SK-N-SH treated with all-trans-retinoic acid at 6 μM for 48 hours (cell line): ENCODE measurements around the gene XRCC4.

Experiments used
- ATAC-seq: fragments of 200-7000 bp; cut with Tn5 transposase; 3 replicates; pipeline ENCODE4 v1.9.1; 2020; ENCODE audit warnings: mild to moderate bottlenecking, moderate library complexity
- BACH2 ChIP-seq: fragments of 250-450 bp; sonication (Bioruptor Pico); IDR thresholded peaks from 2 replicates; pipeline ENCODE4 v1.9.0; 2021; ENCODE audit warnings: mild to moderate bottlenecking, borderline replicate concordance
- CSDC2 ChIP-seq: fragments of 250-450 bp; sonication (Bioruptor Pico); IDR thresholded peaks from 2 replicates; pipeline ENCODE4 v1.5.0; 2020; ENCODE audit warnings: mild to moderate bottlenecking, moderate library complexity
- ESRRG ChIP-seq: fragments of 250-450 bp; sonication (Bioruptor Pico); IDR thresholded peaks from 2 replicates; pipeline ENCODE4 v1.6.1; 2021; ENCODE audit warnings: mild to moderate bottlenecking
- GLIS3 ChIP-seq: fragments of 250-450 bp; sonication (Bioruptor Pico); IDR thresholded peaks from 2 replicates; pipeline ENCODE4 v1.5.0; 2020; ENCODE audit warnings: mild to moderate bottlenecking, moderate library complexity
- ISL1 ChIP-seq: fragments of 250-450 bp; sonication (Bioruptor Pico); IDR thresholded peaks from 2 replicates; pipeline ENCODE4 v2.1.2; 2022; ENCODE audit warnings: mild to moderate bottlenecking, moderate library complexity
- OSR1 ChIP-seq: fragments of 250-450 bp; sonication (Bioruptor Pico); IDR thresholded peaks from 2 replicates; pipeline ENCODE4 v1.8.0; 2022; ENCODE audit warnings: moderate library complexity, mild to moderate bottlenecking, inconsistent platforms
- RARB ChIP-seq: fragments of 250-450 bp; sonication (Bioruptor Pico); IDR thresholded peaks from 2 replicates; pipeline ENCODE4 v1.8.0; 2021; ENCODE audit warnings: mild to moderate bottlenecking, moderate library complexity
- SNAI2 ChIP-seq: fragments of 250-450 bp; sonication (Bioruptor Pico); IDR thresholded peaks from 2 replicates; pipeline ENCODE4 v1.5.0; 2020; ENCODE audit warnings: mild to moderate bottlenecking, moderate library complexity
- TCF4 ChIP-seq: fragments of 250-450 bp; sonication (Bioruptor Pico); IDR thresholded peaks from 2 replicates; pipeline ENCODE4 v1.8.0; 2021; ENCODE audit warnings: mild to moderate bottlenecking, moderate library complexity, borderline replicate concordance
- TOX ChIP-seq: fragments of 250-450 bp; sonication (Bioruptor Pico); IDR thresholded peaks from 2 replicates; pipeline ENCODE4 v1.8.0; 2021; ENCODE audit warnings: mild to moderate bottlenecking, moderate library complexity, borderline replicate concordance
- ZFP3 ChIP-seq: fragments of 250-450 bp; sonication (Bioruptor Pico); IDR thresholded peaks from 2 replicates; pipeline ENCODE4 v1.5.0; 2020; ENCODE audit warnings: mild to moderate bottlenecking, moderate library complexity
- ZFP30 ChIP-seq: fragments of 450-650 bp; formaldehyde crosslinking; IDR thresholded peaks from 2 replicates; pipeline ENCODE4 v1.5.0; 2022; ENCODE audit warnings: mild to moderate bottlenecking, moderate library complexity
- ZNF565 ChIP-seq: fragments of 450-650 bp; formaldehyde crosslinking; conservative IDR thresholded peaks from 2 replicates; pipeline ENCODE4 v1.5.0; 2020; ENCODE audit warnings: low read depth, mild to moderate bottlenecking, moderate library complexity
- ZNF70 ChIP-seq: fragments of 450-650 bp; formaldehyde crosslinking; IDR thresholded peaks from 2 replicates; pipeline ENCODE4 v1.5.0; 2020; ENCODE audit warnings: mild to moderate bottlenecking, moderate library complexity
- ZNF8 ChIP-seq: fragments of 450-650 bp; formaldehyde crosslinking; IDR thresholded peaks from 2 replicates; pipeline ENCODE4 v1.5.0; 2020; ENCODE audit warnings: mild to moderate bottlenecking, moderate library complexity
- TF ChIP-seq, protein P1 (sequence below): fragments of 250-450 bp; sonication (Bioruptor Pico); IDR thresholded peaks from 2 replicates; pipeline ENCODE4 v1.5.1; 2021; ENCODE audit warnings: mild to moderate bottlenecking, moderate library complexity
- TF ChIP-seq, protein P2 (sequence below): fragments of 250-450 bp; sonication (Bioruptor Pico); IDR thresholded peaks from 2 replicates; pipeline ENCODE4 v1.5.1; 2020; ENCODE audit warnings: low read depth, mild to moderate bottlenecking, moderate library complexity
- TF ChIP-seq, protein P3 (sequence below): fragments of 250-450 bp; sonication (Bioruptor Pico); IDR thresholded peaks from 2 replicates; pipeline ENCODE4 v1.8.0; 2021; ENCODE audit warnings: low read depth, mild to moderate bottlenecking, moderate library complexity, borderline replicate concordance
- TF ChIP-seq, protein P4 (sequence below): fragments of 250-450 bp; sonication (Bioruptor Pico); IDR thresholded peaks from 2 replicates; pipeline ENCODE4 v1.5.0; 2020; ENCODE audit warnings: mild to moderate bottlenecking, moderate library complexity
- TF ChIP-seq, protein P5 (sequence below): fragments of 250-450 bp; sonication (Bioruptor Pico); IDR thresholded peaks from 2 replicates; pipeline ENCODE4 v1.8.0; 2020; ENCODE audit warnings: mild to moderate bottlenecking, moderate library complexity, borderline replicate concordance

Gene XRCC4

DNA sequence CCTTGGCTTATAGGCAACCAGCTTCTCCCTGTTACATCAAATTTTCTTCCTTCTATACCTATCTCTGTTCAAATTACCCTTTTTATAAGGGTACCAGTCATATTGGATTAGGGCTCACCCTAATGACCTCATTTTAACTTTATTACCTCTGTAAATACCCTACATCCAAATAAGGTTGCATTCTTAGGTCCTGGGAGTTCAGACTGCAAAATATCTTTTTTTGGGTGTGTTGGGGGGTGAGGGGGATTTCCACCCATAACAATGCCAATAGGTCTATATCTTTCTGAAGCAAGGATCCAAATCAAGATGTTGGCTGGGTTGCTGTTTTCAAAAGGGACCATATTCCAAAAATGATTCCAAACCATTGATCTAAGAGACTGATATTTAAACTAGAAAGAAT lies 141.7 kb downstream of the XRCC4 start:
- ATAC-seq = no peak

DNA sequence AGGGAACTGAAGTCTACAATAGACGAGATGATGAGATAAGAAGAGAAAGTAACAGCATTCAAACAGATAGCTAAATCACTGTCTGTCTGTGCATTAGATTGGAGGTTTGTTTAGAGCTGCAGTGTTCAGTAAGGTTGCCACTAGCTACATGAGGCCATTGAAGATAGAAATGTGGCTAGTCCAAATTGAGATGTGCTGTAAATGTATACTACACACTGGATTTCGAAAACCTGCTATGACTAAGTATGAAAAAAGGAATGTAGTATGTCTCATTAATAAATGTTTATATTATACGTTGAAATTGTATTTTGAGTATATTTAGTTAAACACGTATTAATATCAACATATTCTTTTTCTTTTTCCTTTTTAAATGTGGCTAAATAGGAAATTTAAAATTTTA lies 142.1 kb downstream of the XRCC4 start:
- TF ChIP-seq CSDC2 (no peak), SNAI2 (CRISPR knock-in tag) (no peak), GLIS3 (CRISPR knock-in tag) (no peak), BACH2 (CRISPR knock-in tag) (no peak), RARB (CRISPR knock-in tag) (no peak), ZFP30 (CRISPR knock-in tag) (no peak), ZNF8 (CRISPR knock-in tag) (no peak), ZNF70 (CRISPR knock-in tag) (no peak), ISL1 (CRISPR knock-in tag) (no peak), ZNF565 (no peak), ESRRG (no peak), ZFP3 (CRISPR knock-in tag) (no peak), TCF4 (no peak), OSR1 (CRISPR knock-in tag) (no peak), TOX (CRISPR knock-in tag) (no peak)
- TF ChIP-seq, protein P1, sequence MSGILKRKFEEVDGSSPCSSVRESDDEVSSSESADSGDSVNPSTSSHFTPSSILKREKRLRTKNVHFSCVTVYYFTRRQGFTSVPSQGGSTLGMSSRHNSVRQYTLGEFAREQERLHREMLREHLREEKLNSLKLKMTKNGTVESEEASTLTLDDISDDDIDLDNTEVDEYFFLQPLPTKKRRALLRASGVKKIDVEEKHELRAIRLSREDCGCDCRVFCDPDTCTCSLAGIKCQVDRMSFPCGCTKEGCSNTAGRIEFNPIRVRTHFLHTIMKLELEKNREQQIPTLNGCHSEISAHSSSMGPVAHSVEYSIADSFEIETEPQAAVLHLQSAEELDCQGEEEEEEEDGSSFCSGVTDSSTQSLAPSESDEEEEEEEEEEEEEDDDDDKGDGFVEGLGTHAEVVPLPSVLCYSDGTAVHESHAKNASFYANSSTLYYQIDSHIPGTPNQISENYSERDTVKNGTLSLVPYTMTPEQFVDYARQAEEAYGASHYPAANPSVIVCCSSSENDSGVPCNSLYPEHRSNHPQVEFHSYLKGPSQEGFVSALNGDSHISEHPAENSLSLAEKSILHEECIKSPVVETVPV = no peak
- TF ChIP-seq, protein P2, sequence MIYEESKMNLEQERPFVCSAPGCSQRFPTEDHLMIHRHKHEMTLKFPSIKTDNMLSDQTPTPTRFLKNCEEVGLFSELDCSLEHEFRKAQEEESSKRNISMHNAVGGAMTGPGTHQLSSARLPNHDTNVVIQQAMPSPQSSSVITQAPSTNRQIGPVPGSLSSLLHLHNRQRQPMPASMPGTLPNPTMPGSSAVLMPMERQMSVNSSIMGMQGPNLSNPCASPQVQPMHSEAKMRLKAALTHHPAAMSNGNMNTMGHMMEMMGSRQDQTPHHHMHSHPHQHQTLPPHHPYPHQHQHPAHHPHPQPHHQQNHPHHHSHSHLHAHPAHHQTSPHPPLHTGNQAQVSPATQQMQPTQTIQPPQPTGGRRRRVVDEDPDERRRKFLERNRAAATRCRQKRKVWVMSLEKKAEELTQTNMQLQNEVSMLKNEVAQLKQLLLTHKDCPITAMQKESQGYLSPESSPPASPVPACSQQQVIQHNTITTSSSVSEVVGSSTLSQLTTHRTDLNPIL (CRISPR knock-in tag) = no peak
- TF ChIP-seq, protein P3, sequence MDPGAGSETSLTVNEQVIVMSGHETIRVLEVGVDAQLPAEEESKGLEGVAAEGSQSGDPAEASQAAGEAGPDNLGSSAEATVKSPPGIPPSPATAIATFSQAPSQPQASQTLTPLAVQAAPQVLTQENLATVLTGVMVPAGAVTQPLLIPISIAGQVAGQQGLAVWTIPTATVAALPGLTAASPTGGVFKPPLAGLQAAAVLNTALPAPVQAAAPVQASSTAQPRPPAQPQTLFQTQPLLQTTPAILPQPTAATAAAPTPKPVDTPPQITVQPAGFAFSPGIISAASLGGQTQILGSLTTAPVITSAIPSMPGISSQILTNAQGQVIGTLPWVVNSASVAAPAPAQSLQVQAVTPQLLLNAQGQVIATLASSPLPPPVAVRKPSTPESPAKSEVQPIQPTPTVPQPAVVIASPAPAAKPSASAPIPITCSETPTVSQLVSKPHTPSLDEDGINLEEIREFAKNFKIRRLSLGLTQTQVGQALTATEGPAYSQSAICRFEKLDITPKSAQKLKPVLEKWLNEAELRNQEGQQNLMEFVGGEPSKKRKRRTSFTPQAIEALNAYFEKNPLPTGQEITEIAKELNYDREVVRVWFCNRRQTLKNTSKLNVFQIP = no peak
- TF ChIP-seq, protein P4, sequence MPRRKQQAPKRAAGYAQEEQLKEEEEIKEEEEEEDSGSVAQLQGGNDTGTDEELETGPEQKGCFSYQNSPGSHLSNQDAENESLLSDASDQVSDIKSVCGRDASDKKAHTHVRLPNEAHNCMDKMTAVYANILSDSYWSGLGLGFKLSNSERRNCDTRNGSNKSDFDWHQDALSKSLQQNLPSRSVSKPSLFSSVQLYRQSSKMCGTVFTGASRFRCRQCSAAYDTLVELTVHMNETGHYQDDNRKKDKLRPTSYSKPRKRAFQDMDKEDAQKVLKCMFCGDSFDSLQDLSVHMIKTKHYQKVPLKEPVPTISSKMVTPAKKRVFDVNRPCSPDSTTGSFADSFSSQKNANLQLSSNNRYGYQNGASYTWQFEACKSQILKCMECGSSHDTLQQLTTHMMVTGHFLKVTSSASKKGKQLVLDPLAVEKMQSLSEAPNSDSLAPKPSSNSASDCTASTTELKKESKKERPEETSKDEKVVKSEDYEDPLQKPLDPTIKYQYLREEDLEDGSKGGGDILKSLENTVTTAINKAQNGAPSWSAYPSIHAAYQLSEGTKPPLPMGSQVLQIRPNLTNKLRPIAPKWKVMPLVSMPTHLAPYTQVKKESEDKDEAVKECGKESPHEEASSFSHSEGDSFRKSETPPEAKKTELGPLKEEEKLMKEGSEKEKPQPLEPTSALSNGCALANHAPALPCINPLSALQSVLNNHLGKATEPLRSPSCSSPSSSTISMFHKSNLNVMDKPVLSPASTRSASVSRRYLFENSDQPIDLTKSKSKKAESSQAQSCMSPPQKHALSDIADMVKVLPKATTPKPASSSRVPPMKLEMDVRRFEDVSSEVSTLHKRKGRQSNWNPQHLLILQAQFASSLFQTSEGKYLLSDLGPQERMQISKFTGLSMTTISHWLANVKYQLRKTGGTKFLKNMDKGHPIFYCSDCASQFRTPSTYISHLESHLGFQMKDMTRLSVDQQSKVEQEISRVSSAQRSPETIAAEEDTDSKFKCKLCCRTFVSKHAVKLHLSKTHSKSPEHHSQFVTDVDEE (CRISPR knock-in tag) = no peak
- TF ChIP-seq, protein P5, sequence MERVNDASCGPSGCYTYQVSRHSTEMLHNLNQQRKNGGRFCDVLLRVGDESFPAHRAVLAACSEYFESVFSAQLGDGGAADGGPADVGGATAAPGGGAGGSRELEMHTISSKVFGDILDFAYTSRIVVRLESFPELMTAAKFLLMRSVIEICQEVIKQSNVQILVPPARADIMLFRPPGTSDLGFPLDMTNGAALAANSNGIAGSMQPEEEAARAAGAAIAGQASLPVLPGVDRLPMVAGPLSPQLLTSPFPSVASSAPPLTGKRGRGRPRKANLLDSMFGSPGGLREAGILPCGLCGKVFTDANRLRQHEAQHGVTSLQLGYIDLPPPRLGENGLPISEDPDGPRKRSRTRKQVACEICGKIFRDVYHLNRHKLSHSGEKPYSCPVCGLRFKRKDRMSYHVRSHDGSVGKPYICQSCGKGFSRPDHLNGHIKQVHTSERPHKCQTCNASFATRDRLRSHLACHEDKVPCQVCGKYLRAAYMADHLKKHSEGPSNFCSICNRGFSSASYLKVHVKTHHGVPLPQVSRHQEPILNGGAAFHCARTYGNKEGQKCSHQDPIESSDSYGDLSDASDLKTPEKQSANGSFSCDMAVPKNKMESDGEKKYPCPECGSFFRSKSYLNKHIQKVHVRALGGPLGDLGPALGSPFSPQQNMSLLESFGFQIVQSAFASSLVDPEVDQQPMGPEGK (CRISPR knock-in tag) = no peak
- TF ChIP-seq, all 23 proteins: peak for 0
- ATAC-seq = no peak

More for the DNA sequence above, 141.7 kb downstream of the XRCC4 start:
- TF ChIP-seq CSDC2 (no peak), OSR1 (CRISPR knock-in tag) (no peak), TCF4 (no peak), SNAI2 (CRISPR knock-in tag) (no peak)
- TF ChIP-seq, protein P1 = no peak
- TF ChIP-seq, protein P4 (CRISPR knock-in tag) = no peak
